ENCODE data around the gene CXCL13. TPM values are rescaled to one million over a fixed set of nuclear protein-coding genes. Genes with fewer than 3 reads are reported as not detected.

Gene CXCL13
- total RNA-seq, 1 donor from 2014 or later: 0.34 TPM

Other genes starting within 250 kb of the CXCL13 start
- 37.4 and 83.4 TPM in 2 replicates for gene CNOT6L, start 213.5 kb downstream of the CXCL13 start, total RNA-seq